K562 (cell line): ENCODE measurements around the gene SLC25A18. TPM values are rescaled to one million over a fixed set of nuclear protein-coding genes. Genes with fewer than 3 reads are reported as not detected.

Experiments
- ARID1B ChIP-seq: fragments of 450-650 bp; IDR thresholded peaks from 2 replicates; pipeline ENCODE4 v1.6.1; 2016; ENCODE audit warnings: antibody characterized with exemption, mild to moderate bottlenecking, inconsistent platforms
- ATF1 ChIP-seq, 2 experiments: fragments of 450-650 bp in 1 of 2; IDR thresholded peaks; 2 replicates each; pipeline ENCODE4 v1.6.1; 2016; ENCODE audit warnings: missing compliant biosample characterization in 1 of 2, missing genetic modification characterization in 1 of 2
- CBX1 ChIP-seq: sonication (generic); IDR thresholded peaks from 2 replicates; pipeline ENCODE4 v1.6.1; 2016; ENCODE audit warnings: antibody characterized with exemption, low read depth, mild to moderate bottlenecking
- E2F1 ChIP-seq: sonication (generic); formaldehyde crosslinking; IDR thresholded peaks from 2 replicates; pipeline ENCODE4 v1.8.1; 2023; ENCODE audit warnings: mild to moderate bottlenecking, missing genetic modification reagents, moderate library complexity
- EGR1 ChIP-seq: fragments of 450-650 bp; conservative IDR thresholded peaks from 2 replicates; pipeline ENCODE4 v1.6.1; 2017; ENCODE audit warnings: mild to moderate bottlenecking
- EP300 ChIP-seq: IDR thresholded peaks from 2 replicates; pipeline ENCODE4 v1.6.1; 2012; ENCODE audit warnings: low read length, improper control_type of control experiment
- HES1 ChIP-seq: fragments of 450-650 bp; IDR thresholded peaks from 2 replicates; pipeline ENCODE4 v1.6.1; 2016; ENCODE audit warnings: low read depth, mild to moderate bottlenecking, moderate library complexity
- HMG20A ChIP-seq: fragments of 450-650 bp; formaldehyde crosslinking; conservative IDR thresholded peaks from 2 replicates; pipeline ENCODE4 v1.4.0; 2020; ENCODE audit warnings: mild to moderate bottlenecking, mixed read lengths
- IRF1 ChIP-seq: sonication (generic); formaldehyde crosslinking; IDR thresholded peaks from 2 replicates; pipeline ENCODE4 v1.8.0; 2022; ENCODE audit warnings: missing genetic modification reagents, mild to moderate bottlenecking, borderline replicate concordance
- MCM5 ChIP-seq: fragments of 450-650 bp; IDR thresholded peaks from 2 replicates; pipeline ENCODE4 v1.6.1; 2016; ENCODE audit warnings: low read depth
- MXD1 ChIP-seq: fragments of 250-450 bp; sonication (Bioruptor Pico); IDR thresholded peaks from 2 replicates; pipeline ENCODE4 v1.8.0; 2021; ENCODE audit warnings: borderline replicate concordance, mild to moderate bottlenecking, moderate library complexity; ENCODE audit not compliant: poor library complexity, severe bottlenecking
- NCOA1 ChIP-seq: fragments of 450-650 bp; IDR thresholded peaks from 2 replicates; pipeline ENCODE4 v1.6.1; 2016; ENCODE audit warnings: low read depth
- NFIX ChIP-seq: fragments of 250-450 bp; sonication (Bioruptor Pico); IDR thresholded peaks from 2 replicates; pipeline ENCODE4 v1.4.0; 2020; ENCODE audit warnings: low read depth, mild to moderate bottlenecking, moderate library complexity
- OTX1 ChIP-seq: fragments of 450-650 bp; formaldehyde crosslinking; IDR thresholded peaks from 2 replicates; pipeline ENCODE4 v1.4.0; 2022; ENCODE audit warnings: mild to moderate bottlenecking
- POLR2G ChIP-seq: fragments of 200-400 bp; formaldehyde crosslinking; IDR thresholded peaks from 2 replicates; pipeline ENCODE4 v1.6.1; 2017; ENCODE audit warnings: low read depth, mild to moderate bottlenecking, antibody characterized with exemption, low read length, moderate library complexity
- POLR2H ChIP-seq: IDR thresholded peaks from 2 replicates; pipeline ENCODE4 v1.6.1; 2016; ENCODE audit warnings: missing genetic modification characterization, low read depth, mild to moderate bottlenecking, control low read depth, missing compliant biosample characterization, moderate library complexity
- RB1 ChIP-seq: fragments of 450-650 bp; IDR thresholded peaks from 2 replicates; pipeline ENCODE4 v1.6.1; 2017; ENCODE audit warnings: low read depth, mild to moderate bottlenecking
- SMC3 ChIP-seq: conservative IDR thresholded peaks from 2 replicates; pipeline ENCODE4 v1.6.1; 2011; ENCODE audit warnings: low read depth, low read length, improper control_type of control experiment; ENCODE audit not compliant: insufficient read depth
- SNRNP70 ChIP-seq: fragments of 200-400 bp; formaldehyde crosslinking; optimal IDR thresholded peaks from 2 replicates; pipeline ENCODE3; 2017; ENCODE audit warnings: low read depth, low read length
- TARDBP ChIP-seq: fragments of 450-650 bp; IDR thresholded peaks from 2 replicates; pipeline ENCODE4 v1.6.1; 2016
- ZNF274 ChIP-seq: IDR thresholded peaks from 2 replicates; pipeline ENCODE4 v1.6.1; 2011; ENCODE audit warnings: low read depth, mild to moderate bottlenecking, low read length, moderate library complexity, borderline replicate concordance
- ZNF324 ChIP-seq: fragments of 250-450 bp; sonication (Bioruptor Pico); IDR thresholded peaks from 2 replicates; pipeline ENCODE4 v1.4.0; 2020; ENCODE audit warnings: mild to moderate bottlenecking
- ZNF41 ChIP-seq: fragments of 250-450 bp; sonication (Bioruptor Pico); conservative IDR thresholded peaks from 2 replicates; pipeline ENCODE4 v1.4.0; 2020; ENCODE audit warnings: mild to moderate bottlenecking
- ZNF431 ChIP-seq: sonication (generic); formaldehyde crosslinking; IDR thresholded peaks from 2 replicates; pipeline ENCODE4 v1.8.0; 2022; ENCODE audit warnings: mild to moderate bottlenecking, missing genetic modification reagents
- ZNF511 ChIP-seq: sonication (generic); formaldehyde crosslinking; IDR thresholded peaks from 2 replicates; pipeline ENCODE4 v1.8.0; 2022; ENCODE audit warnings: mild to moderate bottlenecking, missing genetic modification reagents
- ZSCAN32 ChIP-seq: fragments of 450-650 bp; formaldehyde crosslinking; IDR thresholded peaks from 2 replicates; pipeline ENCODE4 v1.4.0; 2020; ENCODE audit warnings: mild to moderate bottlenecking, moderate library complexity
- polyA plus RNA-seq, 8 experiments: library from polyadenylated mRNA; depleted of rRNA in 4 of 8; stranded (reverse) in 5 of 8; unstranded in 3 of 8; fragments of >200 nt; fragmentation: Nextera tagmentation in 2 of 8; fragmentation: Illumina TruSeq in 1 of 8; extraction: Ambion mirVana in 2 of 8; extraction: Trizol in 1 of 8; gene quantifications; 2 replicates each; pipeline versions ENCODE4 v1.2.1 to v1.2.3, GENCODE V29; 2011 to 2014; ENCODE audit warnings: inconsistent platforms in 1 of 8, missing spikeins in 1 of 8
- total RNA-seq, 7 experiments: library from RNA; depleted of rRNA in 6 of 7; stranded (reverse); fragments of >200 nt in 6 of 7; fragmentation: Illumina TruSeq in 2 of 7; extraction: Trizol in 2 of 7; gene quantifications; 2 replicates each; pipeline versions ENCODE4 v1.2.1 to v1.2.3, GENCODE V29; 2011 to 2021; ENCODE audit warnings: low replicate concordance in 1 of 7

Gene SLC25A18
- total and polyA plus RNA-seq, 9 of the 15 experiments (the other 6 are each of a cell fraction or from before 2014, with no cell fraction given), result 0.04 TPM; not detected in 8

- TF ChIP-seq ZNF511 (CRISPR knock-in tag) (no peak), ZNF431 (CRISPR knock-in tag) (no peak), HES1 (peak; percentile 10; the same call in 1 of the 2 replicates), SMC3 (no peak), RB1 (no peak), POLR2G (peak; percentile 71), CBX1 (no peak), NCOA1 (no peak; the same call in none of the 2 replicates), OTX1 (CRISPR knock-in tag) (no peak; the same call in 1 of the 2 replicates), POLR2H (tag) (peak; percentile 96), TARDBP (no peak), IRF1 (CRISPR knock-in tag) (no peak), ZSCAN32 (CRISPR knock-in tag) (no peak), E2F1 (no peak), MCM5 (no peak), ZNF324 (CRISPR knock-in tag) (no peak), SNRNP70 (no peak), NFIX (CRISPR knock-in tag) (no peak), ZNF274 (no peak), MXD1 (CRISPR knock-in tag) (no peak), ATF1 (CRISPR knock-in tag; IDR thresholded peaks at IDR 0.05) (no peak), ATF1 (tag; IDR thresholded peaks at IDR 0.05) (peak; percentile 96), EP300 (peak; percentile 73), EGR1 (no peak), ZNF41 (CRISPR knock-in tag) (no peak), HMG20A (CRISPR knock-in tag) (no peak), ARID1B (peak; percentile 65)
Measured at GRCh38 chr22:17628406-17629172, 65.3 kb downstream of the SLC25A18 start, which contains the start of gene ATP6V1E1 (continued).
